ENCODE data around the gene CDC37L1. TPM values are rescaled to one million over a fixed set of nuclear protein-coding genes. Genes with fewer than 3 reads are reported as not detected.
A peak's percentile ranks its signal among the peaks of the same experiment; 100 is the strongest.

The CDC37L1 gene
- total RNA-seq, 2 donors from 2014 or later, result 9.0 to 11.7 TPM

- no peak overlapping the region for H3K27ac Mint-ChIP-seq
- peaks cover 3 to 7% of the 10 kb centered on the region in 2 donors for H3K27me3 Mint-ChIP-seq
- H3K9me3 Mint-ChIP-seq, result no peaks in the 10 kb centered on the region
- peaks cover 6 to 8% of the 10 kb centered on the region in 2 donors for H3K4me1 Mint-ChIP-seq (ENCODE audit: low read depth in 2 of 2)
- DNase-seq (ENCODE audit: low spot score) (no peak), ATAC-seq (no peak)
- no peak overlapping the region for H3K4me3 Mint-ChIP-seq
- no peaks in the 10 kb centered on the region for H3K36me3 Mint-ChIP-seq
Observed at GRCh38 chr9:4678679-4679267, 596 bp upstream of the CDC37L1 start.

GRCh38 chr9:4680173-4680525 is 780 bp downstream of the CDC37L1 start:
- no peaks in the 10 kb centered on the region for H3K9me3 Mint-ChIP-seq
- peaks cover 3 to 7% of the 10 kb centered on the region in 2 donors for H3K27me3 Mint-ChIP-seq
- no peak for DNase-seq (ENCODE audit: low spot score)
- H3K4me3 Mint-ChIP-seq, result no peak overlapping the region
- peaks cover 5% of the 10 kb centered on the region for H3K36me3 Mint-ChIP-seq
- H3K4me1 Mint-ChIP-seq (ENCODE audit: low read depth in 2 of 2), result peaks cover 9 to 16% of the 10 kb centered on the region in 2 donors
- no peak overlapping the region for H3K27ac Mint-ChIP-seq
- no peak for ATAC-seq

- Mint-ChIP-seq H3K4me1 (ENCODE audit: low read depth in 2 of 2) (peaks cover 9 to 16% of the 10 kb centered on the region in 2 donors), H3K4me3 (no peak overlapping the region), H3K36me3 (peaks cover 5% of the 10 kb centered on the region), H3K27me3 (peaks cover 1 to 2% of the 10 kb centered on the region in 2 donors), H3K9me3 (no peaks in the 10 kb centered on the region), H3K27ac (no peak overlapping the region)
- DNase-seq (ENCODE audit: low spot score) (no peak), ATAC-seq (no peak)
Observed at GRCh38 chr9:4680750-4681149, 1.4 kb downstream of the CDC37L1 start.

- H3K4me1 Mint-ChIP-seq (ENCODE audit: low read depth in 2 of 2), result peaks cover 14 to 27% of the 10 kb centered on the region in 2 donors
- H3K27me3 Mint-ChIP-seq, result no peaks in the 10 kb centered on the region
- H3K27ac Mint-ChIP-seq, result peak overlapping the region in 1 of 2 donors; percentile 7
- H3K4me3 Mint-ChIP-seq, result no peak overlapping the region
- ATAC-seq (no peak), DNase-seq (ENCODE audit: low spot score) (no peak)
- peaks cover 11% of the 10 kb centered on the region for H3K36me3 Mint-ChIP-seq
- H3K9me3 Mint-ChIP-seq, result no peaks in the 10 kb centered on the region
Observed at GRCh38 chr9:4684820-4685219, 5.5 kb downstream of the CDC37L1 start.

- Mint-ChIP-seq H3K27ac (no peak overlapping the region), H3K9me3 (no peaks in the 10 kb centered on the region), H3K4me1 (ENCODE audit: low read depth in 2 of 2) (peaks cover 18 to 30% of the 10 kb centered on the region in 2 donors), H3K27me3 (no peaks in the 10 kb centered on the region), H3K36me3 (peaks cover 11% of the 10 kb centered on the region), H3K4me3 (no peak overlapping the region)
- ATAC-seq, result no peak
- no peak for DNase-seq (ENCODE audit: low spot score)
Observed at GRCh38 chr9:4686112-4686511, 6.7 kb downstream of the CDC37L1 start.

GRCh38 chr9:4686584-4686983 is 7.2 kb downstream of the CDC37L1 start:
- Mint-ChIP-seq H3K4me3 (no peak overlapping the region), H3K4me1 (ENCODE audit: low read depth in 2 of 2) (peaks cover 18 to 30% of the 10 kb centered on the region in 2 donors), H3K36me3 (peaks cover 11% of the 10 kb centered on the region), H3K9me3 (no peaks in the 10 kb centered on the region), H3K27me3 (no peaks in the 10 kb centered on the region), H3K27ac (no peak overlapping the region)
- DNase-seq (ENCODE audit: low spot score) (no peak), ATAC-seq (no peak)

- Mint-ChIP-seq H3K4me3 (no peak overlapping the region), H3K9me3 (no peaks in the 10 kb centered on the region), H3K27ac (no peak overlapping the region), H3K36me3 (peaks cover 11% of the 10 kb centered on the region), H3K27me3 (no peaks in the 10 kb centered on the region), H3K4me1 (ENCODE audit: low read depth in 2 of 2) (peaks cover 15 to 22% of the 10 kb centered on the region in 2 donors)
- no peak for ATAC-seq
- no peak for DNase-seq (ENCODE audit: low spot score)
Observed at GRCh38 chr9:4689021-4689420, 9.7 kb downstream of the CDC37L1 start.

- H3K9me3 Mint-ChIP-seq, result no peaks in the 10 kb centered on the region
- H3K4me1 Mint-ChIP-seq (ENCODE audit: low read depth in 2 of 2), result peaks cover 15 to 18% of the 10 kb centered on the region in 2 donors
- H3K27me3 Mint-ChIP-seq, result no peaks in the 10 kb centered on the region
- peaks cover 9% of the 10 kb centered on the region for H3K36me3 Mint-ChIP-seq
- H3K4me3 Mint-ChIP-seq, result no peak overlapping the region
- DNase-seq (ENCODE audit: low spot score) (no peak), ATAC-seq (peak in 1 of 2 donors; percentile 64)
- peak overlapping the region in 1 of 2 donors; percentile 8 for H3K27ac Mint-ChIP-seq
Observed at GRCh38 chr9:4689687-4690104, 10.3 kb downstream of the CDC37L1 start.

GRCh38 chr9:4690144-4690543 is 10.8 kb downstream of the CDC37L1 start:
- no peak overlapping the region for H3K4me3 Mint-ChIP-seq
- no peaks in the 10 kb centered on the region for H3K9me3 Mint-ChIP-seq
- DNase-seq (ENCODE audit: low spot score), result no peak
- H3K27ac Mint-ChIP-seq, result peak overlapping the region in 1 of 2 donors; percentile 8
- H3K4me1 Mint-ChIP-seq (ENCODE audit: low read depth in 2 of 2), result peaks cover 12 to 14% of the 10 kb centered on the region in 2 donors
- H3K27me3 Mint-ChIP-seq, result no peaks in the 10 kb centered on the region
- ATAC-seq, result no peak
- peaks cover 6% of the 10 kb centered on the region for H3K36me3 Mint-ChIP-seq

- ATAC-seq, result no peak
- H3K27ac Mint-ChIP-seq, result no peak overlapping the region
- peaks cover 2% of the 10 kb centered on the region for H3K36me3 Mint-ChIP-seq
- H3K9me3 Mint-ChIP-seq, result no peaks in the 10 kb centered on the region
- peaks cover 7 to 16% of the 10 kb centered on the region in 2 donors for H3K4me1 Mint-ChIP-seq (ENCODE audit: low read depth in 2 of 2)
- DNase-seq (ENCODE audit: low spot score), result no peak
- H3K27me3 Mint-ChIP-seq, result no peaks in the 10 kb centered on the region
- H3K4me3 Mint-ChIP-seq, result no peak overlapping the region
Observed at GRCh38 chr9:4691795-4692194, 12.4 kb downstream of the CDC37L1 start.

GRCh38 chr9:4700091-4700490 is 20.7 kb downstream of the CDC37L1 start:
- Mint-ChIP-seq H3K27me3 (no peaks in the 10 kb centered on the region), H3K27ac (no peak overlapping the region), H3K36me3 (peaks cover 15% of the 10 kb centered on the region), H3K4me3 (no peak overlapping the region), H3K9me3 (no peaks in the 10 kb centered on the region), H3K4me1 (ENCODE audit: low read depth in 2 of 2) (peaks cover 0 to 6% of the 10 kb centered on the region in 2 donors)
- ATAC-seq (no peak), DNase-seq (ENCODE audit: low spot score) (no peak)

GRCh38 chr9:4700932-4701331 is 21.6 kb downstream of the CDC37L1 start:
- no peak overlapping the region for H3K4me3 Mint-ChIP-seq
- no peaks in the 10 kb centered on the region for H3K27me3 Mint-ChIP-seq
- DNase-seq (ENCODE audit: low spot score) (no peak), ATAC-seq (no peak)
- H3K27ac Mint-ChIP-seq, result no peak overlapping the region
- H3K9me3 Mint-ChIP-seq, result no peaks in the 10 kb centered on the region
- H3K4me1 Mint-ChIP-seq (ENCODE audit: low read depth in 2 of 2), result peaks cover 4 to 8% of the 10 kb centered on the region in 2 donors
- peaks cover 18% of the 10 kb centered on the region for H3K36me3 Mint-ChIP-seq

GRCh38 chr9:4701526-4701925 is 22.2 kb downstream of the CDC37L1 start:
- peaks cover 6 to 7% of the 10 kb centered on the region in 2 donors for H3K4me1 Mint-ChIP-seq (ENCODE audit: low read depth in 2 of 2)
- H3K9me3 Mint-ChIP-seq, result no peaks in the 10 kb centered on the region
- no peak overlapping the region for H3K4me3 Mint-ChIP-seq
- no peak for DNase-seq (ENCODE audit: low spot score)
- no peak for ATAC-seq
- H3K27me3 Mint-ChIP-seq, result no peaks in the 10 kb centered on the region
- no peak overlapping the region for H3K27ac Mint-ChIP-seq
- H3K36me3 Mint-ChIP-seq, result peaks cover 21% of the 10 kb centered on the region

- Mint-ChIP-seq H3K4me1 (ENCODE audit: low read depth in 2 of 2) (peaks cover 7 to 11% of the 10 kb centered on the region in 2 donors), H3K27ac (peak overlapping the region in 1 of 2 donors; percentile 25), H3K9me3 (no peaks in the 10 kb centered on the region), H3K4me3 (no peak overlapping the region), H3K36me3 (peaks cover 17% of the 10 kb centered on the region), H3K27me3 (no peaks in the 10 kb centered on the region)
- no peak for DNase-seq (ENCODE audit: low spot score)
- ATAC-seq, result no peak
Observed at GRCh38 chr9:4704129-4704528, 24.8 kb downstream of the CDC37L1 start.

GRCh38 chr9:4706021-4706420 is 26.7 kb downstream of the CDC37L1 start:
- Mint-ChIP-seq H3K4me3 (no peak overlapping the region), H3K9me3 (no peaks in the 10 kb centered on the region), H3K27ac (peak overlapping the region; percentile 61 to 82), H3K4me1 (ENCODE audit: low read depth in 2 of 2) (peaks cover 7 to 11% of the 10 kb centered on the region in 2 donors), H3K27me3 (no peaks in the 10 kb centered on the region), H3K36me3 (peaks cover 17% of the 10 kb centered on the region)
- no peak for DNase-seq (ENCODE audit: low spot score)
- no peak for ATAC-seq
